B cell (primary cell): ENCODE measurements around the gene ARHGAP22. TPM values are rescaled to one million over a fixed set of nuclear protein-coding genes. Genes with fewer than 3 reads are reported as not detected.

ENCODE experiments used
- ATAC-seq: fragments of 200-7000 bp; cut with Tn5 transposase; one replicate; pipeline ENCODE4 v1.10.0; 2021; ENCODE audit warnings: low read depth, mild to moderate bottlenecking, moderate number of reproducible peaks, moderate library complexity
- CTCF ChIA-PET: fragments of 350-600 bp; sonication (Branson Sonifier 250); formaldehyde crosslinking; loops from one replicate; lab custom pipeline; 2021; ENCODE audit warnings: antibody characterized with exemption, inconsistent platforms; lab: Charles Lee
- POLR2A ChIA-PET: fragments of 350-600 bp; sonication (Branson Sonifier 250); formaldehyde crosslinking; loops from one replicate; lab custom pipeline; 2021; ENCODE audit warnings: antibody characterized with exemption; lab: Charles Lee
- DNase-seq: peaks from one replicate; pipeline ENCODE4 v3.0.0; 2013
- H2AFZ ChIP-seq: 2 replicates; pipeline ENCODE4 v1.6.1; 2012; ENCODE audit warnings: mild to moderate bottlenecking, low read depth, low read length; ENCODE audit not compliant: insufficient read depth, poor library complexity, severe bottlenecking
- H3K27ac ChIP-seq, 2 donors: 1 replicate in 1 of 2; 2 replicates in 1 of 2; pipeline ENCODE4 v1.5.1; 2012 to 2013; ENCODE audit warnings: low read length in 2 of 2, mild to moderate bottlenecking in 2 of 2, moderate library complexity in 1 of 2
- H3K27me3 ChIP-seq, 4 experiments: fragments of 200-600 bp in 1 of 4; sonication (generic) in 1 of 4; replicated peaks in 1 of 4; 1 replicate in 2 of 4; 2 replicates in 2 of 4; pipeline versions ENCODE4 v1.6.1 to v1.7.0; 2013 to 2016; ENCODE audit warnings: low read length in 3 of 4, mild to moderate bottlenecking in 2 of 4, mixed read lengths in 1 of 4, moderate library complexity in 1 of 4; ENCODE audit not compliant: insufficient read depth in 4 of 4, control insufficient read depth in 3 of 4; ENCODE audit errors: control extremely low read depth in 1 of 4
- H3K36me3 ChIP-seq, 2 experiments: replicated peaks in 1 of 2; 1 replicate in 1 of 2; 2 replicates in 1 of 2; pipeline versions ENCODE4 v1.6.1 to v1.7.1; 2013; ENCODE audit warnings: low read length in 1 of 2; ENCODE audit not compliant: insufficient read depth in 2 of 2, control insufficient read depth in 1 of 2; ENCODE audit errors: control extremely low read depth in 1 of 2, extremely low read depth in 1 of 2
- H3K4me1 ChIP-seq, 2 donors: fragments of 200-600 bp in 1 of 2; sonication (generic) in 1 of 2; 1 replicate in 1 of 2; 2 replicates in 1 of 2; pipeline versions ENCODE4 v1.5.1 to v1.6.1; 2013 to 2017; ENCODE audit warnings: low read length in 2 of 2; ENCODE audit not compliant: control insufficient read depth in 2 of 2, insufficient read depth in 2 of 2
- H3K4me2 ChIP-seq: replicated peaks from 2 replicates; pipeline ENCODE3; 2012; ENCODE audit warnings: mild to moderate bottlenecking, low read depth, low read length; ENCODE audit not compliant: poor library complexity, severe bottlenecking
- H3K4me3 ChIP-seq, 5 experiments: fragments of 200-600 bp in 1 of 5; sonication (generic) in 1 of 5; 1 replicate in 3 of 5; 2 replicates in 2 of 5; pipeline versions ENCODE4 v1.5.1 to v1.7.0; 2011 to 2016; ENCODE audit warnings: low read length in 4 of 5, mild to moderate bottlenecking in 4 of 5, low read depth in 2 of 5, control low read depth in 1 of 5, moderate library complexity in 1 of 5; ENCODE audit not compliant: insufficient read depth in 1 of 5; ENCODE audit errors: control extremely low read depth in 1 of 5, extremely low read depth in 1 of 5
- H3K79me2 ChIP-seq: fragments of 200-600 bp; sonication (generic); one replicate; pipeline ENCODE4 v1.6.0; 2016; ENCODE audit warnings: low read length; ENCODE audit not compliant: control insufficient read depth, insufficient read depth
- H3K9ac ChIP-seq: fragments of 200-600 bp; sonication (generic); 2 replicates; pipeline ENCODE4 v1.6.1; 2017; ENCODE audit warnings: mild to moderate bottlenecking, low read length, moderate library complexity
- H3K9me3 ChIP-seq, 3 donors: one replicate each; pipeline versions ENCODE4 v1.6.1 to v1.7.1; 2013; ENCODE audit warnings: low read length in 2 of 3; ENCODE audit not compliant: control insufficient read depth in 2 of 3, insufficient read depth in 1 of 3; ENCODE audit errors: control extremely low read depth in 1 of 3
- H4K20me1 ChIP-seq: 2 replicates; pipeline ENCODE4 v1.6.0; 2012; ENCODE audit warnings: mild to moderate bottlenecking, low read length; ENCODE audit not compliant: insufficient read depth, control insufficient read depth, poor library complexity, severe bottlenecking
- H3K27ac Mint-ChIP-seq: one replicate; pipeline ENCODE4 v1.8.0; 2021; ENCODE audit warnings: mixed read lengths
- H3K27me3 Mint-ChIP-seq: one replicate; pipeline ENCODE4 v1.8.0; 2021; ENCODE audit warnings: mixed read lengths
- H3K4me1 Mint-ChIP-seq: one replicate; pipeline ENCODE4 v1.8.0; 2021; ENCODE audit warnings: mixed read lengths
- H3K4me3 Mint-ChIP-seq: one replicate; pipeline ENCODE4 v1.8.0; 2021; ENCODE audit warnings: mixed read lengths
- H3K9me3 Mint-ChIP-seq: one replicate; pipeline ENCODE4 v1.8.0; 2022; ENCODE audit warnings: mixed read lengths; ENCODE audit not compliant: insufficient read depth
- CTCF ChIP-seq: fragments of 200-600 bp; IDR thresholded peaks from one replicate; pipeline ENCODE4 v1.8.0; 2022; ENCODE audit warnings: antibody characterized with exemption, mild to moderate bottlenecking
- EZH2 ChIP-seq: IDR thresholded peaks from 2 replicates; pipeline ENCODE4 v1.6.1; 2012; ENCODE audit warnings: borderline replicate concordance, low read depth, mild to moderate bottlenecking, moderate library complexity, low read length; ENCODE audit not compliant: insufficient read depth, poor library complexity, severe bottlenecking
- WGBS: methylation state at CpG from one replicate; pipeline ENCODE4 v1.1.5; 2013; ENCODE audit warnings: missing lambda C conversion rate; ENCODE audit not compliant: insufficient coverage; 5-methylcytosine and 5-hydroxymethylcytosine counted together
- intact Hi-C: fragments of 100-400 bp; cut with micrococcal nuclease; formaldehyde crosslinking; loops from one replicate; pipeline ENCODE4 v1.10.0; 2022
- polyA plus RNA-seq: library from polyadenylated mRNA; depleted of rRNA; stranded (reverse); fragments of >200 nt; gene quantifications from 2 replicates; pipeline ENCODE4 v1.2.3, GENCODE V29; 2012
- total RNA-seq, 2 donors: library from RNA; stranded (reverse); fragments of 120-200 nt in 1 of 2; gene quantifications; 1 replicate in 1 of 2; 2 replicates in 1 of 2; pipeline versions ENCODE4 v1.2.3 to v1.2.4, GENCODE V29; 2013 to 2022

ARHGAP22 gene
- total and polyA plus RNA-seq, 2 donors (not counting 1 experiment from before 2014, with no cell fraction given) = 1.9 to 2.0 TPM

GRCh38 chr10:48494073-48494472 lies 110.8 kb downstream of the ARHGAP22 start:
- H3K27ac ChIP-seq = no peak overlapping the region
- peaks cover 56% of the 10 kb centered on the region for H3K27me3 Mint-ChIP-seq
- no peak overlapping the region for H3K9ac ChIP-seq
- TF ChIP-seq EZH2 = no peak
- no peak for TF ChIP-seq CTCF
- no peak overlapping the region for H2AFZ ChIP-seq
- no peak overlapping the region for H3K4me3 ChIP-seq
- no peaks in the 10 kb centered on the region for H3K9me3 Mint-ChIP-seq
- peaks cover 0 to 3% (median 0%) of the 10 kb centered on the region in 3 donors for H3K9me3 ChIP-seq
- H3K4me3 Mint-ChIP-seq = no peak overlapping the region
- POLR2A ChIA-PET = no interaction called here
- WGBS = 52% methylated on average over 7 of the region's 8 CpGs
- no peak overlapping the region for H3K4me2 ChIP-seq
- peaks cover 0 to 7% (median 3%) of the 10 kb centered on the region in 4 experiments for H3K27me3 ChIP-seq
- no peaks in the 10 kb centered on the region for H3K79me2 ChIP-seq
- ATAC-seq (no peak), DNase-seq (no peak)
- H3K4me1 Mint-ChIP-seq = peaks cover 17% of the 10 kb centered on the region
- no peaks in the 10 kb centered on the region for H3K4me1 ChIP-seq
- CTCF ChIA-PET = no interaction called here
- no peak overlapping the region for H3K27ac Mint-ChIP-seq
- no peaks in the 10 kb centered on the region for H3K36me3 ChIP-seq
- intact Hi-C loops = no loop called here
- H4K20me1 ChIP-seq = no peaks in the 10 kb centered on the region

GRCh38 chr10:48493083-48493871 lies 111.6 kb downstream of the ARHGAP22 start:
- TF ChIP-seq EZH2 (no peak), CTCF (no peak)
- DNase-seq = no peak
- H3K79me2 ChIP-seq = no peaks in the 10 kb centered on the region
- no peaks in the 10 kb centered on the region for H3K9me3 ChIP-seq
- Mint-ChIP-seq H3K4me3 (no peak overlapping the region), H3K4me1 (peaks cover 17% of the 10 kb centered on the region), H3K9me3 (no peaks in the 10 kb centered on the region), H3K27ac (no peak overlapping the region), H3K27me3 (peaks cover 61% of the 10 kb centered on the region)
- no peak overlapping the region for H3K4me2 ChIP-seq
- WGBS = 10% methylated on average over 13 of the region's 16 CpGs
- H3K36me3 ChIP-seq = no peaks in the 10 kb centered on the region
- H3K9ac ChIP-seq = no peak overlapping the region
- H3K27ac ChIP-seq = no peak overlapping the region
- H3K4me1 ChIP-seq = no peaks in the 10 kb centered on the region
- no peak overlapping the region for H3K4me3 ChIP-seq
- no peak for ATAC-seq
- ChIA-PET CTCF (no interaction called here), POLR2A (no interaction called here)
- H4K20me1 ChIP-seq = no peaks in the 10 kb centered on the region
- intact Hi-C loops = no loop called here
- H2AFZ ChIP-seq = no peak overlapping the region
- H3K27me3 ChIP-seq = peaks cover 0 to 7% (median 3%) of the 10 kb centered on the region in 4 experiments
